Glomerular visceral epithelial cell (primary cell): ENCODE measurements around the gene CACNA1C.
"Not testable (repeated sequence)": the region's sequence is repeated elsewhere in the genome, so short reads cannot be mapped to it uniquely, and the experiment has no call there.

Experiments
- DNase-seq: peaks from one replicate; pipeline ENCODE4 v3.0.0-alpha.2; 2016; ENCODE audit errors: extremely low spot score

Gene CACNA1C

GRCh38 chr12:2483713-2484112 is 430.9 kb downstream of the CACNA1C start:
- DNase-seq = no peak

- no peak for DNase-seq
Measured at GRCh38 chr12:2484141-2484776, 431.5 kb downstream of the CACNA1C start.

GRCh38 chr12:2485681-2486080 is 432.9 kb downstream of the CACNA1C start:
- DNase-seq = no peak

- DNase-seq = no peak
Measured at GRCh38 chr12:2486796-2487195, 434.0 kb downstream of the CACNA1C start.

GRCh38 chr12:2487278-2487677 is 434.5 kb downstream of the CACNA1C start:
- DNase-seq = no peak

- DNase-seq = no peak
Measured at GRCh38 chr12:2488131-2488530, 435.3 kb downstream of the CACNA1C start.

GRCh38 chr12:2488596-2488995 is 435.8 kb downstream of the CACNA1C start:
- no peak for DNase-seq

GRCh38 chr12:2489275-2489674 is 436.5 kb downstream of the CACNA1C start:
- DNase-seq = no peak

- no peak for DNase-seq
Measured at GRCh38 chr12:2490831-2491230, 438.0 kb downstream of the CACNA1C start.

GRCh38 chr12:2491349-2491748 is 438.6 kb downstream of the CACNA1C start:
- not testable (repeated sequence) for DNase-seq

GRCh38 chr12:2492236-2492635 is 439.4 kb downstream of the CACNA1C start:
- no peak for DNase-seq

GRCh38 chr12:2493086-2493485 is 440.3 kb downstream of the CACNA1C start:
- no peak for DNase-seq

GRCh38 chr12:2494486-2495192 is 441.9 kb downstream of the CACNA1C start:
- no peak for DNase-seq

GRCh38 chr12:2495417-2496112 is 442.8 kb downstream of the CACNA1C start:
- no peak for DNase-seq

GRCh38 chr12:2498964-2499500 is 446.2 kb downstream of the CACNA1C start:
- no peak for DNase-seq

GRCh38 chr12:2501464-2502191 is 448.8 kb downstream of the CACNA1C start:
- no peak for DNase-seq

- no peak for DNase-seq
Measured at GRCh38 chr12:2503036-2503435, 450.2 kb downstream of the CACNA1C start.

- no peak for DNase-seq
Measured at GRCh38 chr12:2503762-2504161, 451.0 kb downstream of the CACNA1C start.

- no peak for DNase-seq
Measured at GRCh38 chr12:2504577-2504976, 451.8 kb downstream of the CACNA1C start.

GRCh38 chr12:2507814-2508213 is 455.0 kb downstream of the CACNA1C start:
- DNase-seq = no peak

- no peak for DNase-seq
Measured at GRCh38 chr12:2509137-2509536, 456.4 kb downstream of the CACNA1C start.

- DNase-seq = no peak
Measured at GRCh38 chr12:2510045-2510444, 457.3 kb downstream of the CACNA1C start.
